ENCODE results near the gene MCTP1.

DNA sequence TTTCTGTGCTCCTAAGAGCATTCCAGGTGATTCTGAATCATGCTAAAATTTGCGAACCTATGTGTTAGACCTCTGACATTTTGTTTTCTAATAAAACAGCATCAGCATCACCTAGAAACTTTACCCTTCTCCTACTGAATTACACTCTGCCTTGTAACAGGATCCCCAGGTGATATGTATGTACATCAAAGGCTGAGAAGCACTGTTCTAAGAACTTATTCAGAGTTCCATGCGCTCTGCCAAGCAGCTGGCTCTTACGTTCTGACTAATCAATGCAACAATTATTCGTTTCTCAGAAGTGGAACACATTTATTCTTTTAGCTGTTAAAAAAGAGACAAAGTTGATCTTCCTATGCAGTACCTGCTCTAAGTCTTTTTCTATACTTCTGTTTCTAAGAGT lies 437.9 kb downstream of the MCTP1 start:
- TF ChIP-seq, protein P1, sequence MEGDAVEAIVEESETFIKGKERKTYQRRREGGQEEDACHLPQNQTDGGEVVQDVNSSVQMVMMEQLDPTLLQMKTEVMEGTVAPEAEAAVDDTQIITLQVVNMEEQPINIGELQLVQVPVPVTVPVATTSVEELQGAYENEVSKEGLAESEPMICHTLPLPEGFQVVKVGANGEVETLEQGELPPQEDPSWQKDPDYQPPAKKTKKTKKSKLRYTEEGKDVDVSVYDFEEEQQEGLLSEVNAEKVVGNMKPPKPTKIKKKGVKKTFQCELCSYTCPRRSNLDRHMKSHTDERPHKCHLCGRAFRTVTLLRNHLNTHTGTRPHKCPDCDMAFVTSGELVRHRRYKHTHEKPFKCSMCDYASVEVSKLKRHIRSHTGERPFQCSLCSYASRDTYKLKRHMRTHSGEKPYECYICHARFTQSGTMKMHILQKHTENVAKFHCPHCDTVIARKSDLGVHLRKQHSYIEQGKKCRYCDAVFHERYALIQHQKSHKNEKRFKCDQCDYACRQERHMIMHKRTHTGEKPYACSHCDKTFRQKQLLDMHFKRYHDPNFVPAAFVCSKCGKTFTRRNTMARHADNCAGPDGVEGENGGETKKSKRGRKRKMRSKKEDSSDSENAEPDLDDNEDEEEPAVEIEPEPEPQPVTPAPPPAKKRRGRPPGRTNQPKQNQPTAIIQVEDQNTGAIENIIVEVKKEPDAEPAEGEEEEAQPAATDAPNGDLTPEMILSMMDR (conservative IDR thresholded peaks at IDR 0.05): no peak
- no peak for TF ChIP-seq ZFX (IDR thresholded peaks at IDR 0.05)
